IPS-20b (cell line): ENCODE data around the gene TBCD.

Source experiments
- H3K27ac ChIP-seq: one replicate; pipeline ENCODE4 v1.5.1; 2013; ENCODE audit warnings: low read length
- H3K27me3 ChIP-seq: 2 replicates; pipeline ENCODE4 v1.6.1; 2013; ENCODE audit warnings: mild to moderate bottlenecking, low read length, inconsistent platforms; ENCODE audit not compliant: insufficient read depth
- H3K36me3 ChIP-seq: 2 replicates; pipeline ENCODE4 v1.6.1; 2013; ENCODE audit warnings: low read depth, mild to moderate bottlenecking, inconsistent platforms, low read length, moderate library complexity; ENCODE audit not compliant: insufficient read depth
- H3K4me1 ChIP-seq: 2 replicates; pipeline ENCODE4 v1.6.1; 2013; ENCODE audit warnings: mild to moderate bottlenecking, control low read depth, inconsistent platforms, low read length, moderate library complexity; ENCODE audit not compliant: insufficient read depth
- H3K4me3 ChIP-seq: 2 replicates; pipeline ENCODE4 v1.5.1; 2013; ENCODE audit warnings: mild to moderate bottlenecking, low read length, inconsistent platforms
- H3K9ac ChIP-seq: 2 replicates; pipeline ENCODE4 v1.6.1; 2013; ENCODE audit warnings: low read depth, mild to moderate bottlenecking, inconsistent platforms, low read length, moderate library complexity
- H3K9me3 ChIP-seq: 2 replicates; pipeline ENCODE4 v1.6.1; 2013; ENCODE audit warnings: mild to moderate bottlenecking, low read depth, low read length, inconsistent platforms; ENCODE audit not compliant: insufficient read depth

TBCD gene

DNA sequence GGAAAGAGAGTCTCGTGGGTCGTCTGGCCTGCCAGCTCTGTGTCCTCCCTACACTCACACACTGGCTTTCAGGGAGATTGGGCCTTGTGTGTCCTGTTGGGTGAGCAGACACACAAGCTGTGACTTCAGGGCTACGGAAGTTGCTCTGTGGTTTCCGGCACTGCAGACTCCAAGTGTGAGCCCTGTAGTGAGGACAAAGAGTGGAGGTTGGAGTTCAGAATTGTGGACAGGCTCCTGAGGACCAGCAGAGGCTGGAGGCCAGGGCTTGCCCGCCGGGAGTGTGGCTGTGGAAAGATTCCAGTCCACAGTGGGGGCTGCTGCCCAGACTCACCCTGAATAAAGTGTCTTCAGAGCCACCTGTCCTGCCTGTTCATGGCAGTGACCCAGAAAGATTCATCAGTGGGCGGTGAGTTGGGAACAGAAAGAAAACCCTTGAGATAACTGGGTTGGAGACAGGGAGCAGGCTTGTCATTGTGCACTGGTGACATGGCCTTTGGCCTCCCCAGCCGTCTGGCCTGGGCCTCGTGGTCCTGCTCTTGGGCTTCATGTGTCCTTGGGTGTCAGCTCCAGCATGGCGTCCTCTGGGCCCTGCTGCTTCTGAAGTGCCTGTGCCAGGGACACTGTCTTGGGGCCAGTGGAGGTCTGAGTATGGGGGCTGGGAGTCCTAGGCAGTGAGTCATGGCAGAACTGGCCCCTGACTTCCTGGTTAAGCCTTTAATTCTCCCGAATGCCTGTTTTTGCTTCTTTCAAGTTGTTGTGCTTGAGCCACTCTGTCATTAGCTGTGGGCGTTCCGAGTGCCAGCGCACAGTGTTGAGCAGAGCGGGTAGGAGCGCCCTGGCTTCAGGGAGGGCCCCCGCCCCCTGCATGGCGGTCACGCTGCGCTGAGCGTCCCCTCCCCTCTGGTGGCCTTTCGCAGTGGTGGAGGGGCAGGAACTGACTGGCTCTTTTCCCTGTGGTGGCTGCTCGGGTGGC is 107.9 kb downstream of the TBCD start:
- Histone ChIP-seq H3K4me3 (no peak overlapping the region), H3K36me3 (peaks cover 14% of the 10 kb centered on the region), H3K9ac (no peak overlapping the region), H3K27me3 (no peaks in the 10 kb centered on the region), H3K4me1 (peaks cover 5% of the 10 kb centered on the region; the same call in 1 of the 2 replicates), H3K27ac (no peak overlapping the region), H3K9me3 (no peaks in the 10 kb centered on the region)

DNA sequence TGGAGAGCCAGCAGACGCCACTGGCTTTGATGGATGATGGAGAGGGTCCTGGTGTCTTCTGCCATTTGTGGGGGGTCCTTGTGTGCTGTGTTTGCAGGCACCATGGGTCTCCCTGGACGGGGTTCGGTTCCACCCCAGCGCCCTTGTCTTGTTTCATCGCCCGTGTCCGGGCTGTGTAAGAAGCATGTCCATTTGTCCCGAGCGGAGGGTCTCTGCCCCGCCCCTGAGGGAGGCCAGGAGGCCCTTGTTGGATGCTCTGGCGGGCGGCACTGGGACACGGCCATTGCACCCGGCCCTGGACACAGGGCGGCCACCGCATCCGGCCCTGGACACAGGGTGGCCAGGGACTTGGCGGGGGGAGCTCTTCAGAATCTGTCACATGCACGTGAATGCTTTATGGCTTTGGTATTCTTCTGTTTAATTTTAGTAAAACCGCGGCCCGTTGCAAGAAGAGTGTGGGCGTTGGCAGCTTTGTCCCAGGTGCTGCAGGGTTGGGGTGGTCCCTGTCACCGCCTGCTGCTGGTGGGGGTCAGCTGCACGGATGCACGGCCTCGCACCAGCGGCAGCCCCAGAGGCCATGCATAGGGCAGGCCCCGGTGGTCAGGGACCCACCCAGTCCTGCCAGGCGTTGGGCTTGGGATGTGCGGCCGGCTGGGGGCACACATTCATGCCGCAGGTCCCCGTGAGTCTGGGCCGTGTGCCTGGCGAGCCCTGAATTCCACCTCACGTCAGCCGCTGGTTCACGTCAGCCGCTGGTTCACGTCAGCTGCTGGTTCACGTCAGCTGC is 108.9 kb downstream of the TBCD start:
- Histone ChIP-seq H3K9ac (no peak overlapping the region), H3K36me3 (peaks cover 6% of the 10 kb centered on the region; the same call in 1 of the 2 replicates), H3K27me3 (no peaks in the 10 kb centered on the region), H3K4me3 (no peak overlapping the region), H3K27ac (no peak overlapping the region), H3K4me1 (peaks cover 5% of the 10 kb centered on the region; the same call in 1 of the 2 replicates), H3K9me3 (no peaks in the 10 kb centered on the region)

GRCh38 chr17:82861393-82861775 is 109.5 kb downstream of the TBCD start:
- no peak overlapping the region for H3K27ac ChIP-seq
- no peak overlapping the region for H3K9ac ChIP-seq
- no peaks in the 10 kb centered on the region for H3K9me3 ChIP-seq
- H3K36me3 ChIP-seq: peaks cover 6% of the 10 kb centered on the region; the same call in 1 of the 2 replicates
- H3K27me3 ChIP-seq: no peaks in the 10 kb centered on the region
- H3K4me1 ChIP-seq: peaks cover 5% of the 10 kb centered on the region; the same call in 1 of the 2 replicates
- H3K4me3 ChIP-seq: no peak overlapping the region

DNA sequence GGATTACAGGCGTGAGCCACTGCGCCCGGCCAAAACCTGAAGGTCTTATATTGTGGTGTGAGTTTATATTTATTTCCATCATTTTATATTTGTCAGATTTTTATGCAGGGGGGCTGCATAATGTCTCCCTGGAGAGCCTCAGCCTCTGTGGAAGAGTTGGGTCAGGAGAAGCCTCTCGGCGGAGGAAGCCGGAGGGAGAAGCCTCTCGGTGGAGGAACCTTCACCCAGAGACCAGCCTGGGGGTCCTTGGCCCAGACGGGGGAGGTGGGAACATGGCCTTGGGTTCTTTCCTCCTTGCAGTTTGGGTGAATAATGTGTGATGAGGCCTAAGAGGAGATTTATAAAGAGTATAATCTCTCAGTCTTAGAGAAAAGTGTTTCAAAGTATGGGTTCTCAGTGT is 110.3 kb downstream of the TBCD start:
- Histone ChIP-seq H3K36me3 (peaks cover 6% of the 10 kb centered on the region; the same call in 1 of the 2 replicates), H3K4me1 (peaks cover 5% of the 10 kb centered on the region; the same call in 1 of the 2 replicates), H3K9ac (no peak overlapping the region), H3K4me3 (no peak overlapping the region), H3K9me3 (no peaks in the 10 kb centered on the region), H3K27me3 (no peaks in the 10 kb centered on the region), H3K27ac (no peak overlapping the region)

- no peaks in the 10 kb centered on the region for H3K27me3 ChIP-seq
- no peaks in the 10 kb centered on the region for H3K9me3 ChIP-seq
- peaks cover 6% of the 10 kb centered on the region; the same call in 1 of the 2 replicates for H3K36me3 ChIP-seq
- no peak overlapping the region for H3K4me3 ChIP-seq
- H3K27ac ChIP-seq: no peak overlapping the region
- no peak overlapping the region for H3K9ac ChIP-seq
- H3K4me1 ChIP-seq: peaks cover 5% of the 10 kb centered on the region; the same call in 1 of the 2 replicates
Measured at GRCh38 chr17:82862737-82863382, 111.0 kb downstream of the TBCD start.

DNA sequence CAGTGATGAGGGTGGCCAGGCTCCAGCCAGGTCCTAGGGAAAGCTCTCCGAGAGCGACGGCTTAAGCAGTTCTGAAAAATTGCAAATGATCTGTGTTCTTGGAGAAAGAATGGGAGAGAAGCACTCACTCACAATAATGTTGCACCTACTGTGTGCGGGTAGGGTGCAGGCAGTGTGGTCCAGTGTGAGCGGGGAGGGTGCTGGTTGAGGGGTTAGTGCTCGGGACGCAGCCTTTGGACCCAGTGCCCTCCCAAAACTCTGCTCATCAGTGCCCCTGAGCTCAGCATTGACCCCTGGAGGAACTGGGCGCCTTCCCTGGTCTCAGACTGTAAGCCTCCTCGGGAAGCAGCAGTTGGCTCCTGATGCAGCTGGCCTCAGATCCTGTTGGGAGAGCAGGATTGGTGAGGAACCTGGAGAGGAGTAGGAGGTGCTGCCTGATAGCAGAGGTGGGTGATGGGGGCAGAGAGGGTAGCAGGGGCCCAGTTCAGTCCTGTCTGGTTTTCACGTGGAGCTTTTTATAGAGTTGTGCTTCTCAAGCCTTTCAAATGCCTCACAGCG is 111.6 kb downstream of the TBCD start:
- Histone ChIP-seq H3K36me3 (peaks cover 6% of the 10 kb centered on the region; the same call in 1 of the 2 replicates), H3K27me3 (no peaks in the 10 kb centered on the region), H3K9ac (no peak overlapping the region), H3K27ac (no peak overlapping the region), H3K9me3 (no peaks in the 10 kb centered on the region), H3K4me1 (peaks cover 5% of the 10 kb centered on the region; the same call in 1 of the 2 replicates), H3K4me3 (no peak overlapping the region)

- H3K9ac ChIP-seq: no peak overlapping the region
- H3K9me3 ChIP-seq: no peaks in the 10 kb centered on the region
- H3K4me1 ChIP-seq: peaks cover 5% of the 10 kb centered on the region; the same call in 1 of the 2 replicates
- no peak overlapping the region for H3K4me3 ChIP-seq
- H3K27ac ChIP-seq: no peak overlapping the region
- H3K36me3 ChIP-seq: peaks cover 6% of the 10 kb centered on the region; the same call in 1 of the 2 replicates
- H3K27me3 ChIP-seq: no peaks in the 10 kb centered on the region
Measured at GRCh38 chr17:82863941-82864712, 112.3 kb downstream of the TBCD start.

DNA sequence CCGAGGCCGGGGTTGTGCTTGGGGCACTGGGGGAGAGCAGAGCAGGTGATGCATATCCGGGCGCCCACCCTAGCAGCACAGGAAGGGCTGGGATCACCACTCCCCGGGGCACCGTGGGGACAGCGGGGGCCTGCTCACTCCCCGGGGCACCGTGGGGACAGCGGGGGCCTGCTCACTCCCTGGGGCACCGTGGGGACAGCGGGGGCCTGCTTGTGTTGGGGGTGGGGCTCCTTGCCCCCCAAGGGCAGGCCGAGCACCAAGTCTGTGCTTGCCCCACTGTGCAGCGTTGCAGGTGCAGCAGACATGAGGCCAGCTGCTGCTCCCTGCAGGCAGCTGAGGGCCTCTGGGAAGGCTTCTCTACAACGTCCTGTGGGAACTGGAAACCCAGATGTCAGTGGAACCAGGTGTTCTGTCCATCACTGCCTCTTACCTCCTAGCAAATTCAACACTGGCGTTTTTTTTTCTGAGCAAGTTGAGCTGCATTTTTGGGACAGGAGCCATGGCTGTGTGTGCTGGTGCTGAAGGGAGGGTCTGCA is 112.9 kb downstream of the TBCD start:
- H3K9ac ChIP-seq: no peak overlapping the region
- no peak overlapping the region for H3K4me3 ChIP-seq
- H3K36me3 ChIP-seq: peaks cover 7% of the 10 kb centered on the region
- no peaks in the 10 kb centered on the region for H3K9me3 ChIP-seq
- peaks cover 3% of the 10 kb centered on the region; the same call in 1 of the 2 replicates for H3K4me1 ChIP-seq
- no peak overlapping the region for H3K27ac ChIP-seq
- no peaks in the 10 kb centered on the region for H3K27me3 ChIP-seq

- no peak overlapping the region for H3K27ac ChIP-seq
- peaks cover 12% of the 10 kb centered on the region for H3K36me3 ChIP-seq
- H3K9me3 ChIP-seq: no peaks in the 10 kb centered on the region
- 0 out of 2 replicates have a peak, but pooled peaks cover 3% of the 10 kb centered on the region for H3K4me1 ChIP-seq
- no peaks in the 10 kb centered on the region for H3K27me3 ChIP-seq
- no peak overlapping the region for H3K9ac ChIP-seq
- no peak overlapping the region for H3K4me3 ChIP-seq
Measured at GRCh38 chr17:82865274-82865673, 113.4 kb downstream of the TBCD start.

- no peaks in the 10 kb centered on the region for H3K27me3 ChIP-seq
- H3K9me3 ChIP-seq: no peaks in the 10 kb centered on the region
- 0 out of 2 replicates have a peak, but pooled peaks cover 3% of the 10 kb centered on the region for H3K4me1 ChIP-seq
- H3K27ac ChIP-seq: no peak overlapping the region
- no peak overlapping the region for H3K9ac ChIP-seq
- H3K4me3 ChIP-seq: no peak overlapping the region
- H3K36me3 ChIP-seq: peaks cover 18% of the 10 kb centered on the region
Measured at GRCh38 chr17:82865774-82866395, 114.0 kb downstream of the TBCD start.
